Measurements from ENCODE around the gene KRTAP4-12. TPM values are rescaled to one million over a fixed set of nuclear protein-coding genes. Genes with fewer than 3 reads are reported as not detected.
"Not testable (repeated sequence)": the region's sequence is repeated elsewhere in the genome, so short reads cannot be mapped to it uniquely, and the experiment has no call there.

Gene KRTAP4-12
- total RNA-seq, 1 donor from 2014 or later: not detected

DNA sequence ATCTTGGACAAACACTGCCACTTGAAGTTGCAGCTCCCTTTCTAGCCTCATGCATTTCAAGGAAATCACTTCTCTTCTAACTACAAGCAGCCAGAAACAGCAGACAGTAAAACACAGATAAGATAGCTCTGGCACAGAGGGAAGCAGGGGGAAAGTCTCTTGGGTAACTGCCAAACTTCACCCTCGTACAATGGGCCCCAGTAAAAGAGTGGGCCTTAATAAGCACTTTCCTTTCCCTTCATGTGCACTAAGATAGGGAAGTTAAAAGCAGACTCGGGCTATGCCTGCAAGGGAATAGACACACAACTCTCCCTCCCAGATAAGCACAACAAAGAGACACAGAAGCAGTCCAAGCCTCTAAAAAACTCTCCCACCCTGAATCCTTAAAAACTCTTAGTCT is 29.9 kb upstream of the KRTAP4-12 start:
- H3K4me1 Mint-ChIP-seq (ENCODE audit: unreplicated experiment): no peaks in the 10 kb centered on the region
- H3K27me3 Mint-ChIP-seq: peaks cover 3% of the 10 kb centered on the region
- TF ChIP-seq, protein P1, sequence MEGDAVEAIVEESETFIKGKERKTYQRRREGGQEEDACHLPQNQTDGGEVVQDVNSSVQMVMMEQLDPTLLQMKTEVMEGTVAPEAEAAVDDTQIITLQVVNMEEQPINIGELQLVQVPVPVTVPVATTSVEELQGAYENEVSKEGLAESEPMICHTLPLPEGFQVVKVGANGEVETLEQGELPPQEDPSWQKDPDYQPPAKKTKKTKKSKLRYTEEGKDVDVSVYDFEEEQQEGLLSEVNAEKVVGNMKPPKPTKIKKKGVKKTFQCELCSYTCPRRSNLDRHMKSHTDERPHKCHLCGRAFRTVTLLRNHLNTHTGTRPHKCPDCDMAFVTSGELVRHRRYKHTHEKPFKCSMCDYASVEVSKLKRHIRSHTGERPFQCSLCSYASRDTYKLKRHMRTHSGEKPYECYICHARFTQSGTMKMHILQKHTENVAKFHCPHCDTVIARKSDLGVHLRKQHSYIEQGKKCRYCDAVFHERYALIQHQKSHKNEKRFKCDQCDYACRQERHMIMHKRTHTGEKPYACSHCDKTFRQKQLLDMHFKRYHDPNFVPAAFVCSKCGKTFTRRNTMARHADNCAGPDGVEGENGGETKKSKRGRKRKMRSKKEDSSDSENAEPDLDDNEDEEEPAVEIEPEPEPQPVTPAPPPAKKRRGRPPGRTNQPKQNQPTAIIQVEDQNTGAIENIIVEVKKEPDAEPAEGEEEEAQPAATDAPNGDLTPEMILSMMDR (conservative IDR thresholded peaks at IDR 0.05): no peak
- H3K9me3 Mint-ChIP-seq: no peaks in the 10 kb centered on the region
- H3K27ac Mint-ChIP-seq: no peak overlapping the region
- no peak overlapping the region for H3K4me3 Mint-ChIP-seq
- no peaks in the 10 kb centered on the region for H3K36me3 Mint-ChIP-seq
- no peak for DNase-seq (ENCODE audit: extremely low spot score, unreplicated experiment)

DNA sequence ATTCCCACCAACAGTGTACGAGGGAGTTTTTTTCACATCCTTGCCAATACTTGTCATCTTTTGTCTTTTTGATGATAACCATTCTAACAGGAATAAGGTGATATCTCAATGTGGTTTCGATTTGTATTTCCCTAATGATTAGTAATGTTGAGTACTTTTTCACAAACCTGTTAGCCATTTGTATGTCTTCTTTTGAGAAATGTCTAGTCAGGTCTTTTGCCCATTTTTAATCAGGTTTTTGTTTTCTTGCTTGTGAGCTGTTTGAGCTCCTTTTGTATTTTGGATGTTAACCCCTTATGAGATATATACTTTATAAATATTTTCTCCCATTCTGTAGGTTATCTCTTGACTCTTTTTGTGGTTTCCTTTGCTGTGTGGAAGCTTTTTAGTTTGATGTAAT is 27.5 kb upstream of the KRTAP4-12 start:
- TF ChIP-seq, protein P1 (conservative IDR thresholded peaks at IDR 0.05): no peak
- Mint-ChIP-seq H3K36me3 (no peaks in the 10 kb centered on the region), H3K9me3 (no peaks in the 10 kb centered on the region), H3K4me1 (ENCODE audit: unreplicated experiment) (no peaks in the 10 kb centered on the region), H3K4me3 (no peak overlapping the region), H3K27me3 (peaks cover 4% of the 10 kb centered on the region), H3K27ac (no peak overlapping the region)
- no peak for DNase-seq (ENCODE audit: extremely low spot score, unreplicated experiment)

DNA sequence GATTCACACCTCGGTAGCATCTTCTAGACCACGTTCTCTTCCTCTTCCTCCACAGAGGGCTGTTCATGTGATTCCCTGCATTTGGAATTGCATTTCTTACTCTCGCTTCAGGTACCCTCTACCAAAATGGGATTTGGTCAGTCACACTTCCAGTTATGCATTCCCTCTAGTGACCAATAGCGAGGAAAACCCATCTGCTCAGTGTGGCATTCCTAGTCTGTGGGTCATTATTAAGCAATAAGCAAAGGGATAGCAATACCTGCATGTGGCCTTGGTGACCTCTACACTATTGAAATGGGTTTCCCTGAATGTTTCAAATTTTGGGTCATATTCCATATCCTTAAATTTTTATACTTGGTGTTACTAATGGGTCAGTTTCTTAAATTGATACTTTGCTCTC is 26.0 kb upstream of the KRTAP4-12 start:
- H3K9me3 Mint-ChIP-seq: no peaks in the 10 kb centered on the region
- H3K36me3 Mint-ChIP-seq: no peaks in the 10 kb centered on the region
- H3K27me3 Mint-ChIP-seq: peaks cover 4% of the 10 kb centered on the region
- TF ChIP-seq, protein P1 (conservative IDR thresholded peaks at IDR 0.05): no peak
- H3K4me3 Mint-ChIP-seq: no peak overlapping the region
- no peak overlapping the region for H3K27ac Mint-ChIP-seq
- DNase-seq (ENCODE audit: extremely low spot score, unreplicated experiment): no peak
- no peaks in the 10 kb centered on the region for H3K4me1 Mint-ChIP-seq (ENCODE audit: unreplicated experiment)

DNA sequence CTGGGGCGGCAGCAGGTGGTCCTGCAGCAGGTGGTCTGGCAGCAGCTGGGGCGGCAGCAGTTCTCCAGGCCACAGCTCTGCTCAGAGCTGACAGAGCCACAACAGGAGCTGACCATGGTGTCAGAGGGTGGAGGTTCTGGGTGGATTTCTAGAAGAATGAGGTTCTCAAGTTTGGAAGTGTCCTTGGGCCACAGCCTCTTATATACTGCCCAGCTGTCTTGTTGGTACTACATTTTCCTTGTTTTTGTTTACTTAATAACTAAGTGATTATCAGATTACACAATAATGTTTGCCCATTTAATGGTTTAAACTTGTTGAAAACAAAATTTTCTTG is 25.6 kb upstream of the KRTAP4-12 start, which contains the start of gene KRTAP4-5:
Gene KRTAP4-5, minus strand, starts transcription at position 174 of the 334 bp plus-strand sequence. Its CDS starts 58 bp downstream, at position 116.
- peaks cover 4% of the 10 kb centered on the region for H3K27me3 Mint-ChIP-seq
- H3K27ac Mint-ChIP-seq: no peak within 1 kb of the TSS
- no peaks in the 10 kb centered on the region for H3K9me3 Mint-ChIP-seq
- TF ChIP-seq, protein P1 (conservative IDR thresholded peaks at IDR 0.05): no peak
- no peaks in the 10 kb centered on the region for H3K36me3 Mint-ChIP-seq
- no peaks in the 10 kb centered on the region for H3K4me1 Mint-ChIP-seq (ENCODE audit: unreplicated experiment)
- H3K4me3 Mint-ChIP-seq: no peak within 1 kb of the TSS
- DNase-seq (ENCODE audit: extremely low spot score, unreplicated experiment): no peak

DNA sequence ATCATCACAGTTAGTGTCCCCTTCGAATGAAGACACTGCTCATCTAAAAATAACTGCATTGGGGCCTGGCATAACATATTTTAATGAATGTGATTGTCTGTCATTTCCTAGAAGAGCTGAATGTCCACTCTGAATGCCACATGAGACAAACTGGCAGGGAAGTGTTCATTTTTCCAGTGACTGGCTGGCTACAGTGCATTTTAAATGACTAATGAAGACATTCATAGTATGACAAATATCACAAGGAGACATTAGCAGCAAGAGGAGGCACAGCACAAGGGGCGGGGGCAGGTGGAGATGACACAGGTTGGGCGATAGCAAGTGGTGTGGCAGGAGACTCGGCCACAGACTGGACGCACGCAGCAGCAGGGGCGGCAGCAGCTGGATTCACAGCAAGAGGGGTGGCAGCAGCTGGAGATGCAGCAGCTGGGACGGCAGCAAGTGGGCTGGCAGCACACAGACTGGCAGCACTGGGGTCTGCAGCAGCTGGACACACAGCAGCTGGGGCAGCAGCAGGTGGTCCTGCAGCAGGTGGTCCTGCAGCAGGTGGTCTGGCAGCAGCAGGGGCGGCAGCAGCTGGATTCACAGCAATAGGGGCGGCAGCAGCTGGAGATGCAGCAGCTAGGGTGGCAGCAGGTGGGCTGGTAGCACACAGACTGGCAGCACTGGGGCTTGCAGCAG is 25.1 kb upstream of the KRTAP4-12 start:
- H3K36me3 Mint-ChIP-seq, H3K27me3 Mint-ChIP-seq: not testable (repeated sequence)

DNA sequence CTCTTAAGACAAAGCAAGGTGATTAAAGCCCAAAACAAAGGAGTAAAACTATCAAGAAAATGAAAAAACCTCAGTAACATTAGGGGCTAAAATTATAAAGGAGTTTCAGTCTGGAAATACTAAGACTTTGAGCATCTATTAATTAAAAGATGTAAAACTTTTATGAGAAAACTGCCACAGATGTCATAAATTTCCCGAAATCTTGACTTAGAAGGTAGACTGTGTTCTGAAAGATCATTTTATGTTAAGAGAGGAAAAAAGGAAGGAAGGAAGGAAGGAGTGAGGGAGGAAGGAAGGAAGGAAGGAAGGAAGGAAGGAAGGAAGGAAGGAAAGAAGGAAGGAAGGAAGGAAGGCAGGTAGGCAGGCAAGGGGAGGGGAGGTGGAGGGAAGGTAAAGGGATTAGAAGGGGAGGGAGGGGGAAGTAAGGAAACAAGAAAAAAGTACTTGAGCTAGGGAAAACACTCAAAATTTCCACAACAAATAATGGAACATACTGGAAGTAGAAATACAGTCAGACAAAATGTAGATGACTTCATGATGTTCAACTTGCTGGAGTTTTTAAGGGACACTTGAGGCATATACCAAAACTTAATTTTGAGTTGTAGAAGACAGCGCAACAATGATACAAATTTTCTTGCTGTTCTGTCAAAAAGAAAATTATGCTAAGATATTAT is 23.7 kb upstream of the KRTAP4-12 start:
- H3K27ac Mint-ChIP-seq: no peak overlapping the region
- DNase-seq (ENCODE audit: extremely low spot score, unreplicated experiment): no peak
- H3K4me3 Mint-ChIP-seq: no peak overlapping the region
- H3K9me3 Mint-ChIP-seq: peaks cover 9% of the 10 kb centered on the region
- H3K27me3 Mint-ChIP-seq: peaks cover 4% of the 10 kb centered on the region
- no peaks in the 10 kb centered on the region for H3K4me1 Mint-ChIP-seq (ENCODE audit: unreplicated experiment)
- H3K36me3 Mint-ChIP-seq: peaks cover 3% of the 10 kb centered on the region
- TF ChIP-seq, protein P1 (conservative IDR thresholded peaks at IDR 0.05): no peak

More for the DNA sequence above, 25.1 kb upstream of the KRTAP4-12 start:
- not testable (repeated sequence) for DNase-seq (ENCODE audit: extremely low spot score, unreplicated experiment); H3K4me3 Mint-ChIP-seq; H3K4me1 Mint-ChIP-seq (ENCODE audit: unreplicated experiment); H3K27ac Mint-ChIP-seq; H3K9me3 Mint-ChIP-seq
